Vagina (tissue), 2 donors: ENCODE measurements around the gene GALNT9. TPM values are rescaled to one million over a fixed set of nuclear protein-coding genes. Genes with fewer than 3 reads are reported as not detected.

ENCODE experiments used
- DNase-seq, 2 donors: peaks; one replicate each; pipeline ENCODE4 v3.0.0-alpha.2; 2017; ENCODE audit errors: extremely low spot score in 2 of 2
- H3K27ac ChIP-seq: fragments of 200-600 bp; sonication (generic); one replicate; pipeline ENCODE4 v1.5.1; 2019
- H3K27me3 ChIP-seq: fragments of 200-600 bp; sonication (generic); one replicate; pipeline ENCODE4 v1.5.1; 2019
- H3K36me3 ChIP-seq, 2 donors: fragments of 200-600 bp; sonication (generic); one replicate each; pipeline ENCODE4 v1.5.1; 2017 to 2019
- H3K4me1 ChIP-seq: fragments of 200-600 bp; sonication (generic); one replicate; pipeline ENCODE4 v1.5.1; 2019
- H3K4me3 ChIP-seq, 2 donors: fragments of 200-600 bp; sonication (generic); 1 replicate in 1 of 2; 2 replicates in 1 of 2; pipeline ENCODE4 v1.5.1; 2016 to 2019
- H3K9me3 ChIP-seq: fragments of 200-600 bp; sonication (generic); one replicate; pipeline ENCODE4 v1.5.1; 2019
- POLR2A ChIP-seq, 2 donors: fragments of 450-650 bp; IDR thresholded peaks; one replicate each; pipeline ENCODE4 v1.6.1; 2017; ENCODE audit warnings: antibody characterized with exemption in 2 of 2, mild to moderate bottlenecking in 2 of 2, moderate library complexity in 2 of 2
- POLR2AphosphoS5 ChIP-seq, 2 donors: sonication (generic); formaldehyde crosslinking; IDR thresholded peaks; one replicate each; pipeline ENCODE4 v1.9.0; 2017; ENCODE audit warnings: antibody characterized with exemption in 2 of 2, mild to moderate bottlenecking in 2 of 2, low read depth in 1 of 2; ENCODE audit not compliant: insufficient read depth in 1 of 2
- intact Hi-C: fragments of 100-400 bp; cut with DNase I; formaldehyde crosslinking; loops from one replicate; pipeline ENCODE4 v1.15.1; 2023
- total RNA-seq: library from RNA; depleted of rRNA; stranded (reverse); fragments of >200 nt; gene quantifications from one replicate; pipeline ENCODE4 v1.2.3, GENCODE V29; 2016
- TF ChIP-seq, protein P1 (sequence below), 3 experiments: fragments of 450-650 bp in 2 of 3; fragments of 200-600 bp in 1 of 3; sonication (generic) in 1 of 3; IDR thresholded peaks; one replicate each; pipeline ENCODE4 v1.5.1; 2017 to 2019; ENCODE audit warnings: antibody characterized with exemption in 3 of 3, mild to moderate bottlenecking in 2 of 3, moderate library complexity in 2 of 3

GALNT9 gene
- total RNA-seq, 1 donor from 2014 or later = 1.5 TPM

- TF ChIP-seq POLR2A (IDR thresholded peaks at IDR 0.05) (no peak), POLR2AphosphoS5 (IDR thresholded peaks at IDR 0.05; ENCODE audit: insufficient read depth in 1 of 2, low read depth in 1 of 2) (no peak)
- TF ChIP-seq, protein P1, sequence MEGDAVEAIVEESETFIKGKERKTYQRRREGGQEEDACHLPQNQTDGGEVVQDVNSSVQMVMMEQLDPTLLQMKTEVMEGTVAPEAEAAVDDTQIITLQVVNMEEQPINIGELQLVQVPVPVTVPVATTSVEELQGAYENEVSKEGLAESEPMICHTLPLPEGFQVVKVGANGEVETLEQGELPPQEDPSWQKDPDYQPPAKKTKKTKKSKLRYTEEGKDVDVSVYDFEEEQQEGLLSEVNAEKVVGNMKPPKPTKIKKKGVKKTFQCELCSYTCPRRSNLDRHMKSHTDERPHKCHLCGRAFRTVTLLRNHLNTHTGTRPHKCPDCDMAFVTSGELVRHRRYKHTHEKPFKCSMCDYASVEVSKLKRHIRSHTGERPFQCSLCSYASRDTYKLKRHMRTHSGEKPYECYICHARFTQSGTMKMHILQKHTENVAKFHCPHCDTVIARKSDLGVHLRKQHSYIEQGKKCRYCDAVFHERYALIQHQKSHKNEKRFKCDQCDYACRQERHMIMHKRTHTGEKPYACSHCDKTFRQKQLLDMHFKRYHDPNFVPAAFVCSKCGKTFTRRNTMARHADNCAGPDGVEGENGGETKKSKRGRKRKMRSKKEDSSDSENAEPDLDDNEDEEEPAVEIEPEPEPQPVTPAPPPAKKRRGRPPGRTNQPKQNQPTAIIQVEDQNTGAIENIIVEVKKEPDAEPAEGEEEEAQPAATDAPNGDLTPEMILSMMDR (IDR thresholded peaks at IDR 0.05) = no peak
- H3K4me1 ChIP-seq = no peaks in the 10 kb centered on the region
Observed at GRCh38 chr12:132316497-132317232, 12.7 kb downstream of the GALNT9 start.

DNA sequence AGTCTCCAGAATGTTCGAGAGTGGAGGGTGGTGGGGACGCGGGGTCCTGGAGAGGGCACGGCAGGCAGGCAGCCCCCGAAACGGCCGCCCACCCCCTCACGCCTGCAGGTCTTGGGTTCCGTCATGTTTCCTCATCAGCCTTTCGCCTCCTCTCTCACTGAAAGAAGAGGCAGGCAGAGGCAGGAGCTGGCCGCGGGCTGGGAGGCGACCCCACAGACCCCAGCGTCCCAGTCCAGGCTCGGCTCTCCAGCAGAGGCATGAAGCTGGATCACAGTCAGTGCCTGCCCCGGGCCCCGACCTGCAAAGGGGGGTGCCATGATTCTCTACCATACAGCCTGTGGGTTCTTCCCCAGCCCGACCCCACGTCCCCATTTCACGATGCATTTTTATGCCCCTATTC, 13.4 kb downstream of the GALNT9 start:
- no peak for TF ChIP-seq POLR2AphosphoS5 (IDR thresholded peaks at IDR 0.05; ENCODE audit: insufficient read depth in 1 of 2, low read depth in 1 of 2)
- TF ChIP-seq, protein P1 (IDR thresholded peaks at IDR 0.05) = no peak
- TF ChIP-seq POLR2A (IDR thresholded peaks at IDR 0.05) = no peak
- intact Hi-C loops = no loop called here
- H3K4me1 ChIP-seq = no peaks in the 10 kb centered on the region
- DNase-seq = no peak
- H3K9me3 ChIP-seq = peaks cover 7% of the 10 kb centered on the region
- H3K36me3 ChIP-seq = no peaks in the 10 kb centered on the region
- H3K27me3 ChIP-seq = no peaks in the 10 kb centered on the region
- no peak overlapping the region for H3K27ac ChIP-seq
- no peak overlapping the region for H3K4me3 ChIP-seq

More at GRCh38 chr12:132316497-132317232, 12.7 kb downstream of the GALNT9 start:
- H3K4me3 ChIP-seq = no peak overlapping the region
- no peaks in the 10 kb centered on the region for H3K36me3 ChIP-seq
- no peak overlapping the region for H3K27ac ChIP-seq
- DNase-seq = no peak
- intact Hi-C loops = no loop called here
- no peaks in the 10 kb centered on the region for H3K9me3 ChIP-seq
- no peaks in the 10 kb centered on the region for H3K27me3 ChIP-seq

DNA sequence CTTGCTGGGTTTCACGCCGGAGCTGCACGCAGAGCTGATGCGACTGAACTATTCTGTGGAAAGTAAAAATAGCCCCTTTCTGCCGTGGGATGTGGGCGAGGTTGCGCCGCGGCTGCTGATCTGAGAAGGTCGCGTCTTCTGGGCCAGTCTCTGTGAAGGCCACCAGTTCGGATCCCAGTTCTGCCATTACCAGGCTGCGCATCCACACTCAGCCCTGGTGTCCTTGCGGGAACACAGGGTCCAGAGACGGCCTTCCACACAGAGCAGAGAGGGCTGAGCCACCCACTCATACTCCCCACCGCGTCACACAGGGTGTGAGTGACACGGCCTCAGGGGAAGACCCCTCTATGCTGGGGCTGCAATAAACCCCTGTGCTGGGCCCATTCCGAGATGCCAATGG, 13.9 kb downstream of the GALNT9 start:
- H3K9me3 ChIP-seq = peaks cover 10% of the 10 kb centered on the region
- intact Hi-C loops = no loop called here
- H3K4me3 ChIP-seq = no peak overlapping the region
- no peaks in the 10 kb centered on the region for H3K36me3 ChIP-seq
- DNase-seq = no peak
- TF ChIP-seq POLR2AphosphoS5 (IDR thresholded peaks at IDR 0.05; ENCODE audit: insufficient read depth in 1 of 2, low read depth in 1 of 2) = no peak
- TF ChIP-seq, protein P1 (IDR thresholded peaks at IDR 0.05) = no peak
- TF ChIP-seq POLR2A (IDR thresholded peaks at IDR 0.05) = no peak
- H3K27me3 ChIP-seq = no peaks in the 10 kb centered on the region
- no peak overlapping the region for H3K27ac ChIP-seq
- H3K4me1 ChIP-seq = no peaks in the 10 kb centered on the region

DNA sequence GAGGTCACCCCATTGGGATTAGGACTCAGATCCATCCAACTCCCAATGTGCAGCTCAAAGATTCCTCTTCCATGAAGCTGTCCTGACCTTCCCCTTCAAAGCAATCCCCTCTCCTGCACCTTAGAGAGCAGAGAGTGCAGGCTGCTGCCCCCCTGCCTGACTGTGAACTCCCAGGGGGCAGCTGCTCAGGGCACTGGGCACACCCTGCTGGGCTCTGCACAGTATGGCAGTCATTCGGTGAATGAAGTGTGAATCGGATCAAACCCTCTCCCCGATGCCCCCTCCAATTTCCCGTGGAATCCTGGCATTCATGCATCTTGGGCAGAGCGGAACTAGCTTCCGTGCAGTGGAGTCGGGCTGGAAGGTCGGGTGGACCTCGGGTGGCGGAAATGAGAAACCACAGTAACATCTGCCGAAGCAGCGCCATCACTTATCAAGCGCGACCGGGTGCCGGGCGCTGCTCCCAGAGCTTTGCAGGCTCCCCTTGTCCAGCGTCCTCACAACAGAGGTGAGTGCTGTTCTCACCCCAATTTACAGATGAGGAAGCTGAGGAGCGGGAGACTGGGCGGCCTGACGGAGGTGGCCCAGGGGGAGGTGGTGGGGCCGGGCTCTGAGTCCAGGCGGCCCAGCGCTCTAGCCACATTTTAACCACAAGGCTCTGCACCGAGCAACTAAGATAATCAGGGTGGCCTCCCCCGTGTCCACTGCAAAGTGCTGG, 14.7 kb downstream of the GALNT9 start:
- Histone ChIP-seq H3K4me3 (no peak overlapping the region), H3K36me3 (no peaks in the 10 kb centered on the region), H3K9me3 (peaks cover 10% of the 10 kb centered on the region), H3K27me3 (no peaks in the 10 kb centered on the region), H3K27ac (no peak overlapping the region), H3K4me1 (no peaks in the 10 kb centered on the region)
- TF ChIP-seq POLR2A (IDR thresholded peaks at IDR 0.05) (no peak), POLR2AphosphoS5 (IDR thresholded peaks at IDR 0.05; ENCODE audit: insufficient read depth in 1 of 2, low read depth in 1 of 2) (no peak)
- TF ChIP-seq, protein P1 (IDR thresholded peaks at IDR 0.05) = no peak
- no peak for DNase-seq
- intact Hi-C loops = no loop called here

DNA sequence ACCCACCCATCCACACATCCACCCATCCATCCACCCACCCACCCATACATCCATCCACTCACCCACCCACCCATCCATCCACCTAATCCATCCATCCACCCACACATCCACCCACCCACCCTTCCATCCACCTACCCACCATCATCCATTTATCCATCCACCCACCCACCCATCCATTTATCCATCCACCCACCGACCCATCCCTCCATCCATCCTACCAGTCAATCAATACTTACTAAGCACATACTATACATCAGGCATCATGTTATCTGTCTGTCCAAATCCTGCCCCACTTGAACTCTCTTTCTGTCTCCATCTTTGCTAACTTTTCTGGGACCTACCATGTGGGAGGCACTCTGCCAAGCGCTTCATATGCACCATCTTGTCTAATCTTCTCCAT, 15.4 kb downstream of the GALNT9 start:
- Histone ChIP-seq H3K27me3 (no peaks in the 10 kb centered on the region), H3K4me3 (no peak overlapping the region), H3K36me3 (no peaks in the 10 kb centered on the region), H3K27ac (no peak overlapping the region), H3K4me1 (no peaks in the 10 kb centered on the region), H3K9me3 (peaks cover 10% of the 10 kb centered on the region)
- intact Hi-C loops = no loop called here
- DNase-seq = no peak
- TF ChIP-seq POLR2A (IDR thresholded peaks at IDR 0.05) = no peak
- no peak for TF ChIP-seq POLR2AphosphoS5 (IDR thresholded peaks at IDR 0.05; ENCODE audit: insufficient read depth in 1 of 2, low read depth in 1 of 2)
- TF ChIP-seq, protein P1 (IDR thresholded peaks at IDR 0.05) = no peak
